Endothelial cell of umbilical vein (primary cell): ENCODE measurements around the gene FTHL17. TPM values are rescaled to one million over a fixed set of nuclear protein-coding genes. Genes with fewer than 3 reads are reported as not detected.

Experiments
- BruUV-seq: library from RNA; stranded (reverse); fragments of 400-500 nt; replicated peaks from 2 replicates; lab custom pipeline; 2021; lab: Mats Ljungman, UMichigan
- CTCF ChIA-PET: fragments of 300-600, 350-600 bp; sonication (Branson Sonifier 250); formaldehyde crosslinking; loops from one replicate; lab custom pipeline; 2021; ENCODE audit warnings: antibody characterized with exemption, inconsistent platforms; lab: Charles Lee
- POLR2A ChIA-PET: fragments of 300-600, 350-600 bp; sonication (Branson Sonifier 250); formaldehyde crosslinking; loops from one replicate; lab custom pipeline; 2021; ENCODE audit warnings: antibody characterized with exemption, inconsistent platforms; lab: Charles Lee
- DNase-seq: peaks from one replicate; pipeline ENCODE4 v3.0.0-alpha.2; 2011; ENCODE audit warnings: low read depth, low spot score
- FAIRE-seq: peaks from 2 replicates; lab custom pipeline; 2011; peaks lifted over from hg19 to GRCh38; lab: Jason Lieb, UNC
- H2AFZ ChIP-seq: 2 replicates; pipeline ENCODE4 v1.6.0; 2012; ENCODE audit warnings: low read depth, low read length, control low read depth, inconsistent platforms
- H3K27ac ChIP-seq: 2 replicates; pipeline ENCODE4 v1.5.1; 2011; ENCODE audit warnings: low read depth, mild to moderate bottlenecking, control low read depth, low read length, moderate library complexity; ENCODE audit not compliant: insufficient read depth
- H3K27me3 ChIP-seq, 2 experiments: 2 replicates each; pipeline versions ENCODE4 v1.6.0 to v1.6.1; 2011; ENCODE audit warnings: low read length in 2 of 2, mixed read lengths in 1 of 2; ENCODE audit not compliant: control insufficient read depth in 2 of 2, insufficient read depth in 2 of 2
- H3K36me3 ChIP-seq, 2 experiments: 2 replicates in 1 of 2; 3 replicates in 1 of 2; pipeline ENCODE4 v1.5.1; 2011; ENCODE audit warnings: low read length in 2 of 2, mild to moderate bottlenecking in 1 of 2, moderate library complexity in 1 of 2; ENCODE audit not compliant: control insufficient read depth in 2 of 2, insufficient read depth in 2 of 2; ENCODE audit errors: extremely low read depth in 1 of 2
- H3K4me1 ChIP-seq: 3 replicates; pipeline ENCODE4 v1.5.1; 2011; ENCODE audit warnings: mild to moderate bottlenecking, low read length; ENCODE audit not compliant: control insufficient read depth, insufficient read depth; ENCODE audit errors: extremely low read depth
- H3K4me2 ChIP-seq: 2 replicates; pipeline ENCODE4 v1.6.1; 2011; ENCODE audit warnings: low read length, control low read depth, mixed read lengths; ENCODE audit not compliant: insufficient read depth
- H3K4me3 ChIP-seq, 3 experiments: fragments of 200-600 bp in 1 of 3; sonication (generic), shearing (Covaris generic) in 1 of 3; replicated peaks in 1 of 3; 2 replicates each; pipeline ENCODE4 v1.5.1; 2011 to 2016; ENCODE audit warnings: control low read depth in 3 of 3, low read length in 3 of 3, mild to moderate bottlenecking in 2 of 3, inconsistent platforms in 1 of 3, low read depth in 1 of 3, moderate library complexity in 1 of 3; ENCODE audit not compliant: insufficient read depth in 1 of 3
- H3K79me2 ChIP-seq: 2 replicates; pipeline ENCODE4 v1.6.0; 2012; ENCODE audit warnings: low read length, inconsistent platforms; ENCODE audit not compliant: control insufficient read depth, insufficient read depth
- H3K9ac ChIP-seq: replicated peaks from 2 replicates; pipeline ENCODE3; 2011; ENCODE audit warnings: low read length, control low read depth; ENCODE audit not compliant: insufficient read depth; ENCODE audit errors: extremely low read depth
- H3K9me1 ChIP-seq: replicated peaks from 3 replicates; pipeline ENCODE4 v1.6.0; 2011; ENCODE audit warnings: mild to moderate bottlenecking, low read length; ENCODE audit not compliant: control insufficient read depth, insufficient read depth; ENCODE audit errors: extremely low read depth
- H3K9me3 ChIP-seq: replicated peaks from 2 replicates; pipeline ENCODE4 v1.5.1; 2012; ENCODE audit warnings: low read length, inconsistent platforms; ENCODE audit not compliant: control insufficient read depth, insufficient read depth
- H4K20me1 ChIP-seq: replicated peaks from 2 replicates; pipeline ENCODE3; 2011; ENCODE audit warnings: mild to moderate bottlenecking, low read length; ENCODE audit not compliant: control insufficient read depth, insufficient read depth; ENCODE audit errors: extremely low read depth
- CTCF ChIP-seq, 2 donors: IDR thresholded peaks; 1 replicate in 1 of 2; 2 replicates in 1 of 2; pipeline ENCODE4 v1.5.1; 2011; ENCODE audit warnings: low read length in 2 of 2, mild to moderate bottlenecking in 2 of 2, moderate library complexity in 2 of 2, control low read depth in 1 of 2, inconsistent platforms in 1 of 2, low read depth in 1 of 2; ENCODE audit not compliant: insufficient read depth in 1 of 2; ENCODE audit errors: extremely low read depth in 1 of 2
- EZH2 ChIP-seq: IDR thresholded peaks from 2 replicates; pipeline ENCODE4 v1.6.1; 2012; ENCODE audit warnings: borderline replicate concordance, low read depth, mild to moderate bottlenecking, moderate library complexity, low read length, inconsistent platforms; ENCODE audit not compliant: severe bottlenecking
- FOS ChIP-seq: IDR thresholded peaks from 2 replicates; pipeline ENCODE4 v1.6.1; 2011; ENCODE audit warnings: mild to moderate bottlenecking, low read length, moderate library complexity, borderline replicate concordance; ENCODE audit not compliant: insufficient read depth
- JUN ChIP-seq: IDR thresholded peaks from 2 replicates; pipeline ENCODE4 v1.6.1; 2011; ENCODE audit warnings: borderline replicate concordance, low read depth; ENCODE audit not compliant: insufficient read length, insufficient read depth
- MAX ChIP-seq: IDR thresholded peaks from 2 replicates; pipeline ENCODE4 v1.6.1; 2011; ENCODE audit not compliant: insufficient read depth, insufficient read length
- MYC ChIP-seq: IDR thresholded peaks from one replicate; pipeline ENCODE4 v1.6.1; 2011; ENCODE audit warnings: mild to moderate bottlenecking, low read depth, low read length
- POLR2A ChIP-seq: IDR thresholded peaks from 2 replicates; pipeline ENCODE4 v1.6.1; 2012; ENCODE audit warnings: low read depth, mild to moderate bottlenecking, control low read depth, low read length
- POLR2AphosphoS5 ChIP-seq: IDR thresholded peaks from 2 replicates; pipeline ENCODE4 v1.6.1; 2012; ENCODE audit warnings: low read depth, mild to moderate bottlenecking, control low read depth, low read length, moderate library complexity; ENCODE audit not compliant: insufficient read depth
- dilution Hi-C: fragments of 300-500 bp; cut with MboI; formaldehyde crosslinking; loops from one replicate; pipeline ENCODE4 v1.15.0; 2019; ENCODE audit warnings: low sequenced_read_pairs; ENCODE audit not compliant: extremely low pct_ligation_motif_present
- intact Hi-C: fragments of 100-400 bp; cut with micrococcal nuclease; formaldehyde crosslinking; loops from one replicate; pipeline ENCODE4 v1.10.0; 2022
- polyA plus RNA-seq, 4 experiments: library from polyadenylated mRNA; depleted of rRNA in 3 of 4; stranded (reverse) in 3 of 4; unstranded in 1 of 4; fragments of >200 nt; gene quantifications; 2 replicates each; pipeline versions ENCODE4 v1.2.1 to v1.2.3, GENCODE V29; 2011 to 2012; ENCODE audit warnings: missing spikeins in 1 of 4
- total RNA-seq: library from RNA; stranded (reverse); gene quantifications from 2 replicates; pipeline ENCODE4 v1.2.3, GENCODE V29; 2021

Gene FTHL17
- total and polyA plus RNA-seq, 2 donors (not counting 3 experiments of a cell fraction or from before 2014, with no cell fraction given), result not detected

GRCh38 chrX:31070057-31070468, 1.8 kb downstream of the FTHL17 start:
- POLR2A ChIA-PET, result no interaction called here
- Histone ChIP-seq H3K4me1 (no peaks in the 10 kb centered on the region), H3K4me2 (no peak overlapping the region), H3K27ac (no peak overlapping the region), H3K4me3 (no peak overlapping the region), H4K20me1 (no peaks in the 10 kb centered on the region), H3K79me2 (no peaks in the 10 kb centered on the region), H2AFZ (no peak overlapping the region), H3K36me3 (no peaks in the 10 kb centered on the region), H3K9me1 (no peaks in the 10 kb centered on the region), H3K27me3 (no peaks in the 10 kb centered on the region), H3K9me3 (no peaks in the 10 kb centered on the region), H3K9ac (no peak overlapping the region)
- dilution Hi-C loops (no loop called here), intact Hi-C loops (no loop called here)
- CTCF ChIA-PET, result no interaction called here
- no peak for DNase-seq
- no peak for TF ChIP-seq POLR2AphosphoS5
- no peak for TF ChIP-seq MYC
- no peak for TF ChIP-seq EZH2
- no peak for TF ChIP-seq MAX
- no peak for TF ChIP-seq POLR2A
- TF ChIP-seq JUN, result no peak
- TF ChIP-seq CTCF (IDR thresholded peaks at IDR 0.05; ENCODE audit: extremely low read depth in 1 of 2, insufficient read depth in 1 of 2, low read depth in 1 of 2, low read length in 2 of 2), result no peak
- no peak for TF ChIP-seq FOS
- BruUV-seq, result no TSS peak
- no peak for FAIRE-seq
